SIG-M5 treated with dmso at 0.1 percent for 504 hours (cell line): ENCODE results near the gene LEF1.
A peak's percentile ranks its signal among the peaks of the same experiment; 100 is the strongest.

Experiments used
- DNase-seq: peaks from one replicate; lab custom pipeline; 2025; ENCODE audit not compliant: unreplicated experiment; lab: John Stamatoyannopoulos, UW

LEF1 gene

DNA sequence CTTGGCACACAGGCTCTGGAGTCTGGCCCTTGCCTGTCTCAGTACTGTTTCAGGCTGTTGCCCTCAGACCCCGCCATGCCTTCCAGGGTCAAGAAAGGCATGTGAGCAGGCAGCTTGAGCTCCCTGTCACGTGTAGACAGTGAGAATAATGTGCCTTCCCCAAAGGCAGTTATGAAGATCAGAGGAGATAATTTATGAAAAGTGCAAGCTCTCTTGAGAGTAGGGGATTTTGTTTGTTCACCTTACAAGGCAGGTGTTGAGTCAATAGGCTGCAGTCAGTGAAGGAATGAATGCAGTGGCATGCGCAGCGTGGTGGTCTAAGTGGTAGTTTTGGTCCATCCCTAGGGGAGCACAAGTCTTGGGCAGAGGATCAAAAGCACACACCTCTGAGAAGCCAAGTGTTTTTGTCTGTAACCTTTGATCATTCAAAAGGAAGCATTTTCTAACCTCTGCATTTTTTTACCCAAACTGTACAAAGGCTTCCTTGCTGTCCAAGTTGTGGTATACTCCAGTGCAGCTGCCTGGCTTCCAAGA lies 164.7 kb downstream of the LEF1 start:
- DNase-seq: no peak

DNA sequence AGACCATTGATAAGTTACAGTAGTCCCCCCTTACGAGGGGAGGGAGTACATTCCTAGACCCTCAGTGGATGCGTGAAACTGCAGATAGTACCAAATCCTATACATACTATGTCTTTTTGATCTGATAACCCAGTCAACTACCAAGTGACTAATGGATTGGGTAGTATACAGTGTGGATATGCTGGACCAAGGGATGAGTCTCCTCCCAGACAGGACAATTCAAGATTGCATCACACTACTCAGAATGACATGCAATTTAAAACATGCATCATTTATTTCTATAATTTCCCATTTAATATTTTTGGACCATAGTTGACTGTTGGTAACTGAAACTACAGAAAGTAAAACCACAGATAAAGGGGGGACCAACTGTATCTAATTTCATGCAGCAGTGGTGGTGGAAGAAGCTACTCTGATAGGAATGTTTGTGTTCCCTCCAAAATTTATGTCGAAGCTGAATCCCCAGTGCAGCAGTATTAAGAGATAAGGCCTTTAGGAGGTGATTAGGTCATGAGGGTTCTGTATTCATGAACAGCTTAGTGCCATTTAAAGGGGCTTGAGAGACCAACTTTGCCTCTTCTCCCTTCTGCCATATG lies 167.1 kb downstream of the LEF1 start:
- DNase-seq: no peak

DNA sequence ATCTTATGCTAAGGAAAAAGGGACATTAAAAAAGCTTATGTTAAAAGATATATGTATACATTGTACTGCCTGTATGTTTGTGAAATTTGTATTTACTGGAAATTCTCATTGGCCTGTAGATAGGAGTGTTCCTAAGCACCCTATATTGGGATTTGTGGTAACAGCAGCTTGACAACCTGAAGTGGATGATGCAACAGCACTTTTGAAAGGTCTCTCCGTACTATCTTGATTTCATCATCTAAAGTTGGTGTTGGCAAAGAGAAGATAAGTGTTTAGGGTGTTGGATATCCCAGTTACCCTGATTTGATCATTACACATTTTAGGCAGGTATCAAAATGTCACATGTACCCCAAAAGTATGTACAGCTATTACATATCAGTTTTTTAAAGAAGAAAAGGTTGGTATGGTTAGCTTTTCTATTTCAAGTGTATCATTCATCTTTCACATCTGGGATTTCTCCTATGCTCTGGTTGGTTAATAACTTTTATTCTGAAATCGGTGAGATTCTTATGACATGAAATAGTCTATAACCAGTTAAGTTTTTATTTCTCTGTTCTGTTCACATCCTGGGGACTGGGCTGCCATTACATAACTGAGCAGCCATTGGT lies 168.7 kb downstream of the LEF1 start:
- DNase-seq: peak; percentile 55

DNA sequence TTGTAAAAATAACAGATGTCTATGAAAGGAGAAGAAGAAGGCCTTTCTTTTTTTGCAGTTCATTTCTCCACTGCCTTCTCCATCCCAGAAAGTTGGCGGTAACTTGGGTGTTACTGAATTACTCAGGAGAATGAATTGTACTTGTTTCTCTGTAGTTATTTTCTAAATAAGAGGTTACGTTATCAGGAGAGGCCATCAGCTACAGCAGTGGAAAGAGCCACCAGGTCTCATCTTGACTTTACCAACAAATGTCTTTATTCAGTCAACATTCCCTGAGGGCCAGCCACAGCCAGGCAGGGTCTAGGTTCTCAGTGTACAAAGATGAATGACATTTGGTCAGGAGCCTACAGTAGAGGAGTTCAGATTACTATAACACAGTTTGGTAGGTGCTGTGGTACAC lies 170.9 kb downstream of the LEF1 start:
- DNase-seq: no peak
